HL-60 (cell line): ENCODE results near the gene KEL.
"Not testable (repeated sequence)": the region's sequence is repeated elsewhere in the genome, so short reads cannot be mapped to it uniquely, and the experiment has no call there.

Experiments
- DNase-seq, 2 experiments: peaks; one replicate each; pipeline ENCODE4 v3.0.0-alpha.2; 2010 to 2020; ENCODE audit warnings: low read depth in 1 of 2, low spot score in 1 of 2
- H3K27ac ChIP-seq: fragments of 250-450 bp; sonication (Bioruptor Pico); replicated peaks from 2 replicates; pipeline ENCODE4 v1.5.1; 2020; ENCODE audit warnings: mild to moderate bottlenecking, moderate library complexity
- H3K27me3 ChIP-seq: fragments of 250-450 bp; sonication (Bioruptor Pico); 2 replicates; pipeline ENCODE4 v1.5.1; 2021; ENCODE audit warnings: mild to moderate bottlenecking, moderate library complexity; ENCODE audit not compliant: insufficient read depth, poor library complexity, severe bottlenecking
- H3K4me3 ChIP-seq: replicated peaks from 2 replicates; pipeline ENCODE4 v1.5.1; 2011; ENCODE audit warnings: mild to moderate bottlenecking, control low read depth, low read length; ENCODE audit not compliant: insufficient read depth
- CTCF ChIP-seq: IDR thresholded peaks from one replicate; pipeline ENCODE4 v1.5.1; 2011; ENCODE audit warnings: low read length, control low read depth, inconsistent platforms; ENCODE audit not compliant: insufficient read depth
- GABPA ChIP-seq: IDR thresholded peaks from 2 replicates; pipeline ENCODE4 v1.6.1; 2012; ENCODE audit warnings: low read depth
- POLR2AphosphoS5 ChIP-seq: IDR thresholded peaks from 2 replicates; pipeline ENCODE4 v1.6.1; 2012; ENCODE audit warnings: low read depth
- REST ChIP-seq: IDR thresholded peaks from 2 replicates; pipeline ENCODE4 v1.6.1; 2012; ENCODE audit warnings: low read depth; ENCODE audit not compliant: insufficient replicate concordance
- SPI1 ChIP-seq: IDR thresholded peaks from 2 replicates; pipeline ENCODE4 v1.6.1; 2012; ENCODE audit warnings: low read depth, mild to moderate bottlenecking, borderline replicate concordance

Gene KEL

DNA sequence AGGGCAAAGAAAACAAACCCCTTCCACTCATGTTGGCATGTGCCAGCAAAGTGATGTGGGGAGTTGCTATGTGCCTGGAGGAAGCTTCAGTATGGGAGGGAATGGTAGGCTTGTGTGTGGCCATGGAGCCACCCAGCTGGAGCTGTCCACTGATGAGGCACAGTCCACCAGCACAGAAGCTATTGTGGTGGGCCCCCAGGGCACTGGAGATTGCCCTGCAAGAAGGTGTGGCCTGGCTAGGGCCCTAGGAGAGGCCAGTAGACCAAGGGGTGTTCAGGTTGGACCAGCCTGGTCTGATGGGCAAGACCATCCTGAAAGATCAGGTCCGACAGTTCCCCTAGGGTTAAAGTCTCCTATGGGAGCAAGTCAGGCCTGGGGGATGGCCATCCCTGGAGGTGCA is 22.1 kb upstream of the KEL start:
- Histone ChIP-seq H3K27ac (no peak overlapping the region), H3K4me3 (no peak overlapping the region), H3K27me3 (no peaks in the 10 kb centered on the region)
- TF ChIP-seq REST: no peak
- TF ChIP-seq GABPA: no peak
- TF ChIP-seq SPI1: no peak
- TF ChIP-seq POLR2AphosphoS5: no peak
- TF ChIP-seq CTCF: no peak
- no peak for DNase-seq

GRCh38 chr7:142983825-142984224 is 21.7 kb upstream of the KEL start:
- no peak for DNase-seq
- Histone ChIP-seq H3K27ac (no peak overlapping the region), H3K4me3 (no peak overlapping the region), H3K27me3 (no peaks in the 10 kb centered on the region)
- TF ChIP-seq POLR2AphosphoS5 (no peak), GABPA (no peak), REST (no peak), SPI1 (no peak), CTCF (no peak)

DNA sequence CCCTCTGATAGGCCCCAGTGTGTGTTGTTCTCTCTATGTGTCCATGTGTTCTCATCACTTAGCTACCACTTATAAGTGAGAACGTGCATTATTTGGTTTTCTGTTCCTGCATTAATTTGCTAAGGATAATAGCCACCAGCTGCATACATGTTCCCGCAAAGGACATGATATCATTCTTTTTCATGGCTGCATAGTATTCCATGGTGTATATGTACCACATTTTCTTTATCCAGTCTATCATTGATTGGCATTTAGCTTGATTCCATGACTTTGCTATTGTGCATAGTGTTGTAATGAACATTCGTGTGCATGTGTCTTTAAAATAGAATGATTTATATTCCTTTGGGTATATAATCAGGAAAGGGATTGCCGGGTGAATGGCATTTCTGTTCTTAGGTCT is 16.2 kb upstream of the KEL start:
- DNase-seq, H3K27ac ChIP-seq, H3K27me3 ChIP-seq, H3K4me3 ChIP-seq: not testable (repeated sequence)

DNA sequence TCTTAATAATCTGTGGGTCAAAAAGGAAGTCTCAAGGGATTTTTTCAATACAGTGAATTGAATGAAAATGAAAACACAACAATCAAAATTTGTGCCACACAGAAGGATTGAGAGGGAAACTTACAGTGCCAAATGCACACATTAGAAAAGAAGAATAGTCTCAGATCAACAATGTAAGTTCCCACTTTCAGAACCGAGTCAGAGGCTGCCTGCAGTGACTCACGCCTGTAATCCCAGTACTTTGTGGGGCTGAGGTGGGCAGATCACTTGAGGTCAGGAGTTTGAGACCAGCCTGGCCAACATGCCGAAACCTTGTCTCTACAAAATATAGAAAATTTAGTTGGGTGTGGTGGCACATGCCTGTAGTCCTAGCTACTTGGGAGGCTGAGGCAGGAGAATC is 12.5 kb upstream of the KEL start:
- no peak overlapping the region for H3K4me3 ChIP-seq
- TF ChIP-seq GABPA (no peak), SPI1 (no peak), REST (no peak), CTCF (no peak), POLR2AphosphoS5 (no peak)
- DNase-seq: no peak
- no peak overlapping the region for H3K27ac ChIP-seq
- H3K27me3 ChIP-seq: no peaks in the 10 kb centered on the region
